Ammon's horn (tissue), 1 donor: ENCODE measurements around the gene ADSS1.

Experiments
- DNase-seq: peaks from one replicate; pipeline ENCODE4 v3.0.0-alpha.2; 2016; ENCODE audit warnings: low spot score

ADSS1 gene

DNA sequence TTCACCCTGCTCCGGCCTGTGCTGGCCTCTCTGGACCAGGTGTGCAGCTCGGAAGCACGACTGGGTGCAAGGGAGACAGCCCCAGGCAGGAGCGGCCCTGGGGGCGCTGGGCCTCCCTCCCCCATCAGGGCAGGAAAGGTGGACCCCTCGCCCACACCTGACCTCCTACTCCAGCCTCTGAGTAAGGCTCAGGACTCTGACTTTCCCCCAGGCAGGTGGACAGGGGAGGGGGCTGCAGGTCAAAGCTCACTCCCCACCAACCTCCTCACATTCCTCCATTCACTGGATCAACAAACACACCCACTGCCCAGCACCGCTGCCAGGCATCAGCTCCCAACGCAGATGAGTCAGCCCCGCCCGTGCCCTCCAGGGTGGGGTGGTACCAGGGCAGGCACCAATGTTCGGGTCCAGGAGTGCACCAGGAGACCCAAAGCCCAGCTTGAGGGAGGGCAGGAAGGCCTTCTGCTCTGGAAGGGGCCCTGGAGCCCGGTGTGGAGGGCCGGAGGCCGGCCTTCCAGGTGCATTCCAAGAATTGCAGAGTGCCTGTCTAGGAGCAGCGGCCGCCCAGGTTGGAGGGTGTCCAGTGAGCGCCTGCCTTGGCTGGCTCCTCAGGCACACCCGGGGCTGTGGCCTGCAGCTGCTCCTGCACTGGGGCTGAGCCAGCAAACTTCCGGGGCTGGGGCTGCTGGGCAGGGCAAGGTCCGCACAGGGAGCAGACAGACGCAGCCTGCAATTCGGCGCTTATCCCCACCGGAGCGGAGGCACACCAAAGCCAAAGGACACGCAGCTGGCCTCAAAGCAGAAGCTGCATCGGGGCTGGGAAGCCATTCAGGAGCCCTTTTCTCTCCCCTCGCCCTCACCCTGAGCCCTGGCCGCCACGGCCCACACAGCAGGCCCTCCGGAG lies 36.2 kb upstream of the ADSS1 start:
- no peak for DNase-seq

GRCh38 chr14:104688505-104689108 lies 35.4 kb upstream of the ADSS1 start:
- DNase-seq = no peak

DNA sequence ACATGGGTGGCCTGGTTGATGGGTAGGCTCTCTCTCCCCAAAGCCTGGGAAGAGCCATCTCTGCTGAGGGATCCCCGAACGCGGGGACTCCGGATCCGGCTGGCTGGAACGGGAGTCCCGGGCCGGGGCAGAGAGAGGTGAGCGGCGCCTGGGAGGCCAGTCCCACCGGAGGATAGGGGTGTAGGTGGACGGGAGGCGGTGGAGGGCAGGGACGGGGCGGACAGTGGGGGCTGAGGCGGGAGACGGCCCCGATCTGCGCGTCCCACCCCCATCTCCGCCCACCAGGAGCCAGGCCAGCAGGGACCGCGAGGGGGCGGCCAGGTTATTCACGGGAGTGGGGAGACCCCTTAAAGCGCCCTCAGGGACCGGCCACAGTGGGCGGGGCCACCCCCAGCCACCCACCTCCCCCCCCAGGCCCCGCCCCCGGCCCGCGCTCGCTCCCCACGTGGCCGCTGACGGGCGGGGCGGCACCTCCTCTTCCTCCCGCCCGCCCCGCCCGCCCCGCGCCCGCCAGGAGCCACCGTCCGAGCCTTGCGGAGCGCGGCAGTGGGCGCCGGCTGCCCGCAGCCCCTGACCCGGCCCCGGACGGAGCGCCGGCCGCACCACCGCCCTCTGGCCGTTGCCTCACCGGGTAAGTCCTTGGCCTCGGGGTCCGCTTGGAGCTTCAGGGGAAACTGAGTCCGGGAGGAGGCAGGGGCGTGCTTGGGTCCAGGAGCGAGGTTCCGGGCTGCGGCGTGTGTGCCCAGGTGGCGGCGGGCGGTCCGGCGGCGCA lies 34.7 kb upstream of the ADSS1 start, which contains the start of gene INF2:
TSS of gene INF2 (plus strand) at position 510 of the 772 bp plus-strand sequence. CDS start 11,748 bp downstream, outside the sequence.
- peak; percentile 78 for DNase-seq

GRCh38 chr14:104689881-104690711 lies 33.9 kb upstream of the ADSS1 start:
- DNase-seq = no peak

GRCh38 chr14:104690861-104691455 lies 33.1 kb upstream of the ADSS1 start:
- no peak for DNase-seq

GRCh38 chr14:104691546-104692260 lies 32.3 kb upstream of the ADSS1 start:
- no peak for DNase-seq

- DNase-seq = no peak
Observed at GRCh38 chr14:104692261-104692938, 31.6 kb upstream of the ADSS1 start.

GRCh38 chr14:104692939-104693315 lies 31.1 kb upstream of the ADSS1 start:
- no peak for DNase-seq

DNA sequence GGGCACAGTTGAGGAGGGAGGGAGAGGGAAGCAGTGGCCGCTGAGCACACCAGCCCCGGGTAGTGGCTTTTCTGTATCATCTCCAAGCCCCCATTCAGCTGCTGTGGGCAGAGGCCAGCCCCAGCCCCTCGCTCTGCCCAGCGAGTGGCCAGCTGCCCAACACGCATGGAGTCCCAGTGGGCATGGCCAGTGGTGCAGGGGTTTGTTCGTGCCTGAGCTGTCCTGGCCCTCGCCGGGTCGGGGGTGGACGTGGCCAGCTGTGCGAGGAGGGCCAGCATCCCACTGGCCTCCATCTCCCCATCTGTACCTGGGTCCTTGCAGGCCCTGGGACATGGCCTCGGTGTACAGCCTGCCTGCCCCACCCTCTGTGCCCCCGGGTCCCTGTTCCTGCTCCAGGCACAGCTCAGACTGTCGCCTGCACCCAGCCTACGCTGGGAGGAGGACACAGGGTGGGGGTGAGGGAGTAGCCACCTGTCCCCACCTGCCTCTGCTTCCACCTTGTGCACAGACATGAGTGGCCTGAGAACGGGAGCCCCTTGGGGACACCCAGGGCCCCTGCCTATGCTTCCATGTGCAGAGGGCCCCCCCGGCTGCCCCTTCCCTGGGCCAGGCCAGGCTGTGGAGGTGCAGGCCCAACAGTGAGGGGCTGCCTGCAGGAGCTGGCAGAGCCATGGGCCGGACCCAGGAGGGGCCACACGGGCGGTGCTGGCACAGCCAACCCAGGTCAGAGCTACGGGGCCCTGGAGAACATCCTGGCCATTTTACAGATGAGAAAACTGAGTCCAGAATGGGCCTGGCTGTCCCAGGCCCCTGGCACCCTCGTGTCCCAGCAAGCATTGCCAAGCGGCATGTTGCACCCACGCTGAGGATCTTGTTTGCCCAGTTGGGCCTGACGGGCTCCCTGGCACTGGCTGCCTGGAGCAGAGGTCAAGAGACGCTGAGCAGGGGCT lies 30.3 kb upstream of the ADSS1 start:
- peak; percentile 63 for DNase-seq

DNA sequence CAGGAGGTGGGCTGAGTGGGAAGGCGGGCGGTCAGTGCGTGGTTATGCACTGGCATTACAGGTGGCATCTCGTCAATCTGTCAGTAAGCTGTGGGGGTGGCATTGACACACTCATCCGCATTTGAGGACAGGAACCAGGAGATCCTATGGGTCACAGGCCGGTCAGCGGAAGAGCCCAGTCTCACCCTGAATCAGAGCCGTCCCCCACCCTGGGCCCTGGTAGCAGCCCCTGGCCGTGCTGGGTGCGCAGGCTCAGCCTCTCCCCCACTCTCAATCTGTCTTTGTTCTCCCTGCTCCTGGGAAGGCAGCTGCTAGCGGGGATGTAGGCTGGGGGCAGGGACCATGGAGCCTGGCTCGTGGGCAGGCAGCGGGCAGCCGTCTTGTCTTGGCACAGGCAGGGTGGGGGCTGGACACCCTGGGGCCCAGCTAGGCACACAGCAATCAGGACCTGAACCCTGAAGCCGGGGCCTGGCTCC lies 29.5 kb upstream of the ADSS1 start:
- DNase-seq = peak; percentile 96

- DNase-seq = no peak
Observed at GRCh38 chr14:104694991-104695659, 28.9 kb upstream of the ADSS1 start.

DNA sequence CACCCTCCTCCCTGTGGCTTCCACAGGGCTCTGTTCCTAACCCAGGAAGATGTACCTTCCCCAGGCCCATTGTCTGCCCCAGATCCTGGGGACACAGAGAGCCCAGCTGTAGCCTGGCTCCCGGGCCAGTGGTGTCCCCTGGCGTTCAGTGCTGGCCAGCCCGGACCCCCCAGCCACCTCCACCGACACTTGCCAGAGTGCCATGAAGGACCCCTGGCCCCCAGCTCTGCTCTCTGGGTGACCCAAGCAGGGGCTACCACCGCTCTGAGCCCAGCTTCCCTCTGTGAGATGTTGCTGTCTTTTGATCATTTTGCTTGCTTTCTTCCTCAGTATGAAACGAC lies 28.4 kb upstream of the ADSS1 start:
- no peak for DNase-seq

DNA sequence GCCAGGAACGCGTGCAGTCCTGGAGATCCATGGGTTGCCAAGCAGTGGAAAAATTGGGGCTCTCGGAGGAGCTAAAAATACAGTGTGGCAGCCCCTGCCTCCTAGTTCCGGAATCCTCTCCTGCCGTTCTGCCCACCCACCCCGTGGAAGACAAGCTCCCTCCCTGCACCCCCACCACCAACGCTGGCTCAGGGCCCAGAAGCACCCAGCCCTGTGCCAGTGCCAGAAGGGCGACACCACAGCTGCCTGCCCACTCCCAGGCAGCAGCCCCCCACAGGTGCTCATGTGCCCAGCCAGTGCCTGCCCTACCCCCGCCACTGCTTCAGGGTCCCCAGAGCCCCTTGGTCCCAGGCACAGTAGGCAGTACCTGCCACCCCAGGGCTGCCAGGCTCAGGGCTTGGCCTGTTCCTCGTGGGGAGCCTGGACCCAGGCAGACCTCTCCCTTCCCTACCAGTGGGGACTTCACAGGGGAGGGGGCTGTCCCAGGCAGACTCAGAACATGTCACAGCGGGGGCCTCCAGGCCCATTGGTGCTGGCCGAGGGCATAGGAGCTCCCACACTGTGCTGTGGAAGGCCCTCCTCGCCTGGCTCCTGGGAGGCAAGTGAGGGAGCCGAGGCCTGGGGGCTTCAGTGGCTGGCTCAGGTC lies 27.2 kb upstream of the ADSS1 start:
- DNase-seq = no peak

DNA sequence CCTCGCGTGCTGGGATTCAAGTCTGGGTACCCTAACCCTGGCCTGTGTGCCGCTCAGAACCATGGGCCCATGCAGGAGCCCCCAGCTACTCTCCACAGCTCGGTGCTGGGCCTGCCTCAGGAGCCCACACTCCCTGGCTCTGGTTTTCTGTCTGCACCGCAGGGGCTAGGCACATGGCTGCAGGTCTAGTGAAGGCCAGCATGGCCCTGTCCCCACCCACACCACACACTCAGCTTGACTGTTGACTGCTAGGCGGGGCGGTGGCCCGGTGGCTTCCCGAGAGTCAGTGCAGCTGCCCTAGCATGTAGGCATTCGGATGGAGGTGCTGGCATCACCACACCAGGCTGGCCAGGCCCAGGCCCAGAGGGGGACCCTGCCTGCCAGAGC lies 26.7 kb upstream of the ADSS1 start:
- no peak for DNase-seq

DNA sequence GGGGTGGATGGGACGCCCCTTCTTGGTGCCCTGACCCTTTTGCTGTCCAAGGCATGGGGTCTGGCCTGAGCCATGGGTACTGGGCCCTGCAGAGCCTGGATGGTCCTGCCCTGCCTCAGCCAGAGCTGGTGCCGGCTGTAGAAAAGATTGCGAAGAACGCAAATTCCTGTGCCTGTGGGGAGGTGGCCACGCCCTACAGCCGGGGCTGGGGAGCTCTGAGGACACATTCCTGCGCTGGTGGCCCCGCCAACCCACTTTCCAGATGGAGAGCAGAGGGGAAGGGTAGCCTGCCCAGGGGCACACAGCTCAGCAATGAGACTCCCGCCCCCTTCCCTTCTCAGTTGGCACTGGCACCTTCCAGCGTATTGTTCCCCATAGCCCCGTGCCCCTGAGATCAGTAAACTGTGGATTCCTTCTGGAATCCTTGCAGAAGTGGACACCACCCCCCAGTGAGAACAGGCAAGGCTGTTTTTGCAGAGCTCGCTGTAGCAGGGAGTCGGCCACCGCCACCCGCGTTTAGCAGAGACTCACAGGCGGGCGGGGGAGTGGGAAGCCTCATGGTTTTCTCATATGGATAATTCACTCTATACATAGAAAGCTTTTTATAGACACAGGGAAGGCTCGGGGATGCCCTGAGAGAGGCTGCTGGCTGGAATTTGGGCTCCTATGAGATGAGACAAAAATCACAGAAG lies 26.0 kb upstream of the ADSS1 start:
- DNase-seq = no peak

DNA sequence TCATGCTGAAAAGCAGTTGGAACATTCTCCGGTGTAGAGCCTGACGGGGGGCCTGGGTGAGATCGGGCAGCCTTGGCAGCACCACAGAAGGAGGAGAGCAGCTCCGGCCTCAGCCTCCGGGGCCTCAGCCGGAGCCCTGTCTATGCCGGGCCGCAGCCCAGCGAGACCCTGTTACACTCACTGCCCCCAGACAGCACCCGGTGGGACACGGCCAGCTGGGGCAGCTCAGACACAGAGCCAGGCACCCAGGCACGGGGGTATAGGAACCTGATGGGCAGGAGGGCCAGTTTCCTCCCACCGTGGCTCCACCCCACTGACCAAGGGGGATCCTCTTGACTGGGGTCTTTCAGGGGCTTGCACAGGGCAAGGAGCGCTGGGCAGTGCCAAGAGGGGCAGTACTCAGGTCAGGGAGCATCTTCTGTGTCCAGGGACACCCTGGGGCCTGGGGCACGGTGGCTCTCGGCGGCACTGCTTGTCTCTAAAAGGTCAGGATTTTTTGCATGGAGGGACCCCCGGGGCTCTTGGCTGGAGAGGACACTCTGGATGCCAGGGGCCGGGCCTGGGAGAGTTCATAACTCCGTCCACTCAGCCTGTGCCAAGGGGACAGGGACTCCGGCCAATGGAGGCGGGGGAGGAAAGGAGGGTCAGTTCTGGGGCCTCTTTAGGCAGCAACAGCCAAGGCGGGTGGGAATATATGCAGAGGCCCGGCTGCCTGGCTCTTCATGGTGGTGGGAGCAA lies 25.2 kb upstream of the ADSS1 start:
- no peak for DNase-seq

- no peak for DNase-seq
Observed at GRCh38 chr14:104699426-104699748, 24.6 kb upstream of the ADSS1 start.
